ENCODE results near the gene BMP5.

The BMP5 gene

DNA sequence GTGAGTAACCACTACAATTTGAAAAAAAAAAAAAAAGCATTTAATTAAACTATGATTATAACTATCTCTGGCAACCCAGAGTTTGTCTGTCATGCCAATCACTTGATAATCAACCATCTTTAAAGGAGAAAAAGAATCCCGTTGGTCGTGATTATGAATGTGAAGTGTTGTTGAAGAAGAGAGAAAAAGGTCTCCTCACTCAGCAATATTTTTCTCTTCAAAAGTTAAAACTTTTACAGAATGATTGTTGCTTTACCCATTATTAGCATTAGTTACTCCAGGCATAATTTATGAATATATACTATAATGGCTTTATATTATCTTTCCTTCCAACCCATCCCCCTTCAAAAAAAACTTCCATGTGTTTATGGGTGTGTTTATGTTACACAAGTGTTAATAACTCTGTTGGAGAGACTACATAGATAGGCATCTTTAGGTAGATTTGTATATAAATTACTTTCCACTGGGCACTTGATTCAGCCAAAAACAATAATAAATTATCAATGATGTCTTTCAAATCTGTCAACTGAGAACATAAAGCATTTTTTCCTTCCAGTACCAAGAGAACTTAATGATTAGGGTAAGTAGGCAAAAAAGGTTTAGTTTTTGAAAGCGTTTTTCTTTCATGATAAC lies 5.1 kb downstream of the BMP5 start:
- no peak for DNase-seq

DNA sequence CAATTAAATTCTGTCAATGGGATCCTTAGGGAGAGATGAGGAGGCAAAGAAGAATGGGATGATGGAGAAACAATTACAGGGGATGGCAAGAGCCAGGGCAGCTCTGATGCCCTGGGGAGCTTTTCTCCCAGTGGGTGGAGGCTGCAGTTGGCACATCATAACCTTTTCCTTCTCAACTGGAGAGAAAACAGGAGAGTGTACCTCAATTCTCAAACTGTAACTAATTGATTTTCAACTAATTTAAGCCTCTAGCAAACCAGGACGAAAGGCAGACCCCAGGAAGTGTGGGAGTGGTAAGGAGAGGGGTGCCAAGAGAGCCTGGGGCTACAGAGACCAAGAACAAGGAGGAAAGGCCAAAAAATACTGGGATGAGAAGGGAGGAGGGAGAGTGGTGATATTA lies 5.7 kb downstream of the BMP5 start:
- no peak for DNase-seq

DNA sequence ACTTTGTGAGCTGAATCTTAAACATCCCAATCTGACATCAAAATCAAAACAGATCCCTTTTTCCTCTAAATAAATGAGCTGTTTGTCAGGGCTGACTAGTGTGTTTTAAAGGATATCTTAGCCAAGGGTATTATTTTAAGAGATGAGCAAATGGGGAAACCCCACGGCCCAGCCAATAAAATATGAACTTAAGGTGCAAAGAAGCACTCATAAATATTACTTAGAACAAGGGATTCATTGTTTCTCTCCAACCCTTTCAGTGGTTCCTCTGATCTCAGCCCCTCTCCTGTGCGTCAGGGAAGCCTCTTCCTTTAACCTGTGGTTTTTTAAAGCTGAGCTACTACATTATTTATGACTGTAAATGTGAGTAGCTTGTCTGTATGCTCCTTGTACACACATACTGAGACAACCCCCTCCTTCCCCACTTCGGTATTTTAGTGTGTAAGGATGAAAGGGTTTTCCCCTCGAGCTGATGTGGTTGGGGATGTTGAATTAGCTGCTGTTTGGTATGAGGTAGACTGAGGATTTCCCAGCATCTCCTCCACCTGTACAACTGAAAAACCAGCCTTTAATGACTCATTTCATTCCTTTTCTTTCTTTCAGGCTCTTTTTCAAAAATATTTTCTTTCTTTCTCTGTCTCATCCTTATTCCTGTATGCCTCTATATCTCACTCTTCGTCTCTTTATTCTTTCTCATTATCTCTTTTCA lies 6.5 kb downstream of the BMP5 start:
- no peak for DNase-seq

DNA sequence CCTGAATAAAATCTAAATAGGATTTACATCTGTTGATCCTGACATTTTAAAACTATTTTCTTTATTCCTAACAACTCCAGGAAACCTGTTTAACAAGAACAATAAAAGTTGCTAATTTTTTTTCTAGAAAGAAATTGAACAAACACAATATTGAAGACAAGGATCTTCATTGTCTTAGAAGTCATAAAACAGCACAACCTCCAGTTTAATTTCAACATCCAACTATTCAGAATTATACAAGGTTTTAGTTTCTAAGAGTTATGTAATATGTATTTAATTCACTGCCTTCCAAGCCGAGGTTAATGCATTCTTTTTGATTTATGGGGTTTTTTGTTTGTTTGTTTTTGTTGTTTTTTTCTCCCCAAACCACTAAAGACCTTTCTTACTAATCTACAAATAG lies 7.2 kb downstream of the BMP5 start:
- no peak for DNase-seq

DNA sequence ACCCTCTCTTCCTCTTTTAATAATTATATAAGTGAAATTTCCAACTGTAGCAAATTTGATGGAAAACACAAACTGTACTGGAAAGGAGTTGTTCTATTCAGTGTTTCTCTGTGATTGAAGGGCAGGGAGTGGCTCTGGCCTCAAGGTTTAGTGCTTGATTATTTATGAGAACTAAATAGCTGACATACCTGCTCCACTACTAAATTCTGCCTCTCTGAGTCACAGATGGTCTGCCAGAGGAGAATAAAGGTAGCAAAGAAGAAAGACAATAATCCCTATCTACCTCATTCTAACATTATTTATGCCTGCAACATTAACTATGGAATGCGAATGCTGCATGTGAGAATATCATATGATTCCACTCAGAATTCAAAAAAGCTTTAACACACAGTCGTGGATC lies 9.3 kb downstream of the BMP5 start:
- no peak for DNase-seq

DNA sequence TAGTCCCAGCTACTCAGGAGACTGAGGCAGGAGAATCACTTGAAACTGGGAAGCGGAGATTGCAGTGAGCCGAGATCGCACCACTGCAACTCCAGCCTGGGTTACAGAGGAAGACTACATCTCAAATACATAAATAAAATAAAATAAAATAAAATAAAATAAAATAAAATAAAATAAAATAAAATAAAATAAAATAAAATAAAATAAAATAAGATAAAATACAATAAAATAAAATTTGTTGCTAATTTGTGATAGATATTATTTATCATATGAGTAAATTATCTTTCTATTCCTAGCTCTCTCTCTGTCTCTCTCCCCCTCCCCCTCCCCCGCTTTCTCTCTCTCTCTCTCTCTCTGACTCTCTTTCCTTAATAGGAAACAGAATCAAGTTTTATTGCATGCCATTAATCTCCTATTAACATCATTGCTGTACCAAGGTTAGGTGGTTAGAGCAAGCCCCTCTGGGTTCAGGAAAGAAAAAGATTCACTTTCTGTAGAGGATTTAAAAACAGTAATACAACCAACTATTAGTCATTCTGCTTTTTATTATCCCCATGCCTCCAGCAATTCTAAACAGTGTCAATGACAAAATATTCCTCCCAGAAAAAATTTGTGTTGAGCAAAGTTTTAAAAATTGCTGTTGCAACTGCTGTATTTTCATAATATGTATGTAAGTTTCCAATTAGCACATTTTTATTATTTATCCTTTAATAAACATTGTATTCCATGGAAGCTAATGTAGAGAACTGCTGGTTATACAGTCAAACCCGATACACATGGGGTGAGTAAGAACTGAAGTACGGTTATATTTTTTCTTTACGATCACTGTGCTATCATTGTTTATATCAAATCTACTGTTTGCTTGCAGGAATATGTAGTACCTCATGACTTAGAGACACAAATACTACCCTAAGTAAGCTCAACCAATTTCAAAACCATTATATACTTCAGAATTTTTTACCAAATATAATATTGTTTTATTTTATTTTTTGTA lies 22.1 kb downstream of the BMP5 start:
- DNase-seq: no peak

DNA sequence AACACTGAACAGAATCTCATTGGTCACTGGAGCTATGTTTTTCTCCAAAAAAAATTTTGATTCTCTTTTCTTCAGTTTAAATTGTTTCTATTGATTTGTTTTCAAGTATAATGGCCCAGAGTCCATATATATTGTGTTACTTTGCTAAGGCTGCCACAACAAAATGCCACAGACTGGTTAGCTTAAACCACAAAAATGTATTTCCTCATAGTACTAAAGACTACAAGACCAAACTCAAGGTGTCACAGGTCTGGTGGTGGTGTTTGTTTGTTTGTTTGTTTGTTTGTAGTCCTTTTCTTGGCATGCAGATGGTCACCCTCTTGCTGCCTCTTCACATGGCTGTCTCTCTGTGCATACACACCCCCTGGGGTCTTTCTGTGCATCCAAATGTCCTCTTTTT lies 34.0 kb downstream of the BMP5 start:
- no peak for DNase-seq

DNA sequence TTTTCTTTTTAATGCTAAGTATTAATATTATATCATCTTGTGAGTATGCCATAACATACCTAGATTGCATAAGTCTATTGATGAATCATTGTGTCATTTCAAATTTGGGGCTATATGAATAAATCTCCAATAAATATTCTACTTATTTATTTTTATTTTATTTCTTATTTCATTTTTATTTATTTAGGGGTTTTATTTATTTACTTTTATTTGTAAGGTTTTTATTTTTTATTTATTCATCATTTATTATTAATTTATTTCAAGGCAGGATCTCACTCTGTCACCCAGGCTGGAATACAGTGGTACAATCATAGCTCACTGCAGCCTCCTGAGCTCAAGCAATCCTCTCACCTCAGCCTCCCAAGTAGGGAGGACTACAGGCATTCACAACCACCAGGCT lies 36.3 kb downstream of the BMP5 start:
- no peak for DNase-seq

DNA sequence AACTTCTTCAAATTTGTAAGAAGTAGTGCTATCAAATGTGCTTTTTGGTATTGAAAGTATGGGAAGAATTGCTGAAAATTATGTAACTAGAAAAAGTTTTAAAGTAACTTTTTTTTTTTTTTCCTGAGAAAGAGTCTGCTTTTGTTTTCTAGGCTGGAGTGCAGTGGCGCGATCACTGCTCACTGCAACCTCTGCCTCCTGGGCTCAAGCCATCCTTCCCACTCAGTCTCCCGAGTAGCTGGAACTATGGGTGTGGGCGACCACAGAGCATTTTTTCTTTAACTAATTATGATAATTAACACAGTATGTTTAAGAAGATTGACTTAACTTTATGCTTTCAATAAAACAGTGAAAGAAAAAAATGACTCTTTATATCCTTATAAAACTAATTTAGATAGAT lies 38.4 kb downstream of the BMP5 start:
- DNase-seq: no peak

DNA sequence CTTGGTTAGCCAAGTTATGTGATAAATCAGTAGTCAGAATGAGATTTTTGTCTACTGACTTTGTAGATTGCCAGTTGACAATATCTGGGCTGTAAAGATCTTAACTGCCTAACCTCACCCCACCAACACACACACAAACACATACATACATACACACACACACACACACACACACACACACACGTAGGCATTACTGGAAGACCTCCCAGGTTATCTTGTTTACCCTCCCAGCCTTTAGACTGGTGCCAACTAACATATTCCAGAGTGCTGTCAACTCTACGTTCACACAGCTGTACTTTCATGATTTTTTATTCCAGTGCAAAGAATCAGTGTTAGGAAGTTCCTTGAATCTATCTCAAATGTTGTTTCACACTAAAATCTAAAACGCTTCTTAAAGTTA lies 38.9 kb downstream of the BMP5 start:
- DNase-seq: no peak

DNA sequence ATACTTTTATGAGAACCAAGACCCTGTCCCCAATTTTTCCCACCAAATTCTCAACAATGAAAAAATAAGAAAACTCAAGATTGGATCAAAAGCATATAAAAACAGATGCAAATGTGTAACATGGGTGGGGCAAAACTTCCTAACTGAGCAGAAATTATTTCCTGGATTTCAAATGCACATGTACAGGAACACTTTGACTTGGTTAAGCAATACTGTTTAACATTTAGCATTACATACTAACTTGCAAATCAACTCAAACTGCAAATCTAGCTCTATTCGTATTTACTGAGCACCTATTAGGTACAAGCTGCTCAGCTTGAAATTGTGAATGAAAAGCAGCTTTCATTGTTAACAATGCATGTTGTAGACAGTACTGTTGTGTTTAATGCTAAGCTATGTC lies 40.2 kb downstream of the BMP5 start:
- no peak for DNase-seq

DNA sequence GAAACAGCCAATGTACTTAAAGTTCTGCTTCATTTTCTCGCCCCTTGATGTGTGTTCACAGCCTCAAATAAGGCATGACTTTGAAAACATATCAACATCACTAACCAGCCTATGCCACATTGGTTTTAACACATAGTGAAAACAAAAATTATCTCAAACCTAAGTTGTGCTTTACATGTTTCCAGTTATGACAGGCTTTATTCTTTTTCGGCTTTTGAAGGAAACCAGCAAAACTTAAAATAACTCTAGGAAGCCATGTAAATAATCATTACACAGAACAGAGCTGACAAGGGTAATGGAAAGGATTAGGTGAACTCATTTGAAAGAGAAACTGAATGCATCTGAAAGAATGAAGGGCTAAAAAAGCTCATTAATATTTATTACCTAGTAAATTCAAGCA lies 42.1 kb downstream of the BMP5 start:
- DNase-seq: no peak

DNA sequence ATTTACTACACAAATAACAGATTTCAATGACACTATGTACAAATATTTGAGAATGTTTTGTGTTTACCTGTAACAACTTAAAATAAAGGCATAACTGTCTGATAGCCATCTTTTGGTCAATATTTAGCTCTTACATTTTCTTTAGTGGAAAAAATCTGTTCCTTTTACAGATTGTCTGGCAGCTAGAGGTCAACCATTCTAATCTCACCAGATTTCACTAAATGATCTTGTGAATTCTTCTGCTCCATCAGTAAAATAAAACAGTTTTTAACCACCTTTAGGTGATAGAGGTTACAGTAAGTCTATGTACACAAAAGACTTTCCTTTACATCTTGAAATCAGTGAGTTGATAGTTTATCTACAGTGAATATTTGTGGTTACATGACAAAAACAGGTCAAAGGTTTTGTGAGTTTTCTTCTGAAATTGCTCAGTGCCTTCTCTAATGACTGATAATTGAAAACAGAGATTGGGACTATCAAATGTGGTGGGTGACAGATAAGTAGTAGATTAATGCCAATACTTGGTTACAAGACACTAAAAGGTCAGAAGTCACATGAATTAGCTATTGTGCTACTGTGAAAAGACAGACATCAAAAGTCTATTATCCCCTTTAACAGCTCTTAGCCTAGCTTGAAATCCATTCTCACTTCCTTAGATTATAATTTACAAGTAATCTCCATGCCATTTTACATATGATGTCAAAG lies 47.4 kb downstream of the BMP5 start:
- no peak for DNase-seq

DNA sequence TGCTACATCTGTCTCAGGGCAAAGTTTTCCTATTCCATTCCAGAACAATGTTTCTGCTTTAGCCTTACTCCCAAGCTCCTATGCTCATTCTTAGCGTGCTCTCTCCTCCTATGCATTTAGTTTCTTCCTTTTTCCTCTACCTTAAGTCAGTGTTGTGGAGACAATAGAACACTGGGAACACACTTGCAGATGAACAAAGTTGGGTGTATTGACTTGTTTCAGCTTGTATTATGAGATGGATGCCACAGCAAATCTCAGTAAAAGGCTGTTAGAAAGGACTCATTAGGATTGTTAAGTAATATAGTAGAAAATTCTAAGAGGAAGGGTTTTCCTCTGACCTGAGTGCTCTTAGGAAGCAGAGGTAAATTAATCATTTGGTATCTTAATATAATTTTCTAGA lies 48.4 kb downstream of the BMP5 start:
- DNase-seq: no peak

DNA sequence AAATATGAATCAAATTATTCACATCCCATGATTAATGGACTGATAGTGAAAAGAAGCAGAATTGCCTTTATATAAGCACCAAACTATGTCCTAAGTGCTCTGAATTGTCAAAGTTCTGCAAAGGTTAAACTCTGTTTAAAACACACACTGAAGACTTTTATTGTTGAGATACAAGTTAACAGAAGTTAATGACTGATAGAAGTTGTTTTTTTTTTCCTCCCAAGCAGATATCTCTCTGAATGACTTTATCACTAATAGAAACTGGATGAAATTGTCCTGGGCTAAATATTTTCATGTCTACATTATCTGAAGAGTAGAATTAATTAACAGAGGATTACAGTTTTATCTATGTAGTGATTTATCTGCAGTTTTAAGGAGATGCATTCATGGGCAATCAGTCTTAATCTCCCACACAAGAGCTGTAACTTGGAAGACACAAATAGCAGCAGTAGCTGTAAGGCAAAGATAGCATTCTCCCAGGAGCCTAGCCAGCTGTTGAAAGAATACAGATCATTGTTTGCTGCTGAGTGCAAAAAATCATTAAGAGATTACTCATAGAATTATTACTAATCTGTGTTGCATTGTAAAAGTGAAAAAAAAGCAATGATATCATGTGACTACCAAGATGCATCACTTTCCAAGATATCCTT lies 49.9 kb downstream of the BMP5 start:
- DNase-seq: no peak

DNA sequence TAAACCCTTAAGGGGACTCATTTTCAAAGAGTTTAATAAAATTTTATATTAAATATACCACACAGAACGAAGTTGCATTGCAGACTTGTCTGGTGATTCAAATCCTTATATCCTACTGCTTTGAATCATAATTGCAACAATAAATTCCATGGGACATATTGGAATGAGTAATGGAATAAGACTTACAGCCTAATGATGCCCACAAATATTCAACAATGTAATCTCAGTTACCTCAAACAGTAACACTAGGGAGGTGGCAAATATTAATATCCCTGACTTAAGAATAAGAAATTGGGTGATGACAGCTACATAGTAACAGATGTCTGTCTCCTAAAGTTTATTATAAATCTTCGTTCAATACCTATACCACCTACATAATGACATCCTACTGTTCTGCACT lies 52.6 kb downstream of the BMP5 start:
- DNase-seq: no peak

DNA sequence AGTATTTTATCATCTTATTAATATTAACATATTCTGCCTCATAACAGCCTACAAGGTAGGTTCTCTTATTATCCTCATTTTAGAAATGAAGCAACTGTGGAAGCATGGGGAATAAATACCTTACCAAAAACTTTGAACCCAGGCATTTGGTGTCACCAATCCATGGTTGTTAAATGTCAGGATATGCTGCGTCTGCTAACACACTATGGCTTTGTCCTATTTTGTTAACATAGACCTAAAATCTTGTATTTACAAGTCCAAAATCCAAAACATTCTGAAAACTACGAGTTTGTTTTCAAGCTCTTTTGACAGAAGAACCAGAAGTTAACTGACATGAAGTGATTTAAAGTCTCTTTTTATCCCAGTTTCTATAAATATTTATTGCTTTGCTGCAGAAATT lies 53.4 kb downstream of the BMP5 start:
- no peak for DNase-seq

DNA sequence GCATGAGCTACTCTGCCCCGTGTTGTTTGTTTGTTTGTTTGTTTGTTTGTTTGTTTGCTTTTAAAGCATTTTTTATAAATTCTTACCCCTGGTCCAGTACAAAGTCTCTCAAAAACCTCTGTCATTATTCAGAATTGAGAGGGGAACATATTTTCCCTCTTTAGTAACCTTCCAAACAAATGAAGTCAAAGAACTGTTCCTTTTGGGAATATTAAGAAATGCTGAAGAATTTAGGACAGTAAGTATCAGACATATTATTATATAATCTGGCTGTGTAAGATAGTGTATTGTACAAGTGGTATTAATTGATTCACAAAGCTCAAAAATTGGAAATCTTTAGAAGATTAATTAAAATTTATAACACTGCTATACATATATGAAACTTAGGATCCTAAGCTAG lies 54.7 kb downstream of the BMP5 start:
- no peak for DNase-seq

DNA sequence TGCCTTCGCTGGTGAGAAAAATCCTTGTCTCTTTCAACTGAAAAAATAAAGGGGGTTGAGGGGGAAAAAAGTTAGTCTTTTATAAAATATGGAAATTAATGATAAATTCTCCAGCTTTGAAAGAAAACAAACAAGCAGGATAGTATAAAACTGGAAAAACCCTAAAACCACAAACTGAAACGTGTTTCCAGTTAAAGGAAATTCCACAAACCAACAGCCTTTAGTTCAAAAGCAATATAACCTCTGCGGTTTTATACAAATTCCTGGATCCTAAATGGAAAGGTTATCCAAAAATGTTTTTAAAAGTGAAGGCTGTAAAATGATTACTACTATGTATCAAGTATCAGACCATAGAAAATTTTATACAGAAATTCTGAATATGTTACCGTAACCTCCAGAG lies 55.6 kb downstream of the BMP5 start:
- DNase-seq: no peak

DNA sequence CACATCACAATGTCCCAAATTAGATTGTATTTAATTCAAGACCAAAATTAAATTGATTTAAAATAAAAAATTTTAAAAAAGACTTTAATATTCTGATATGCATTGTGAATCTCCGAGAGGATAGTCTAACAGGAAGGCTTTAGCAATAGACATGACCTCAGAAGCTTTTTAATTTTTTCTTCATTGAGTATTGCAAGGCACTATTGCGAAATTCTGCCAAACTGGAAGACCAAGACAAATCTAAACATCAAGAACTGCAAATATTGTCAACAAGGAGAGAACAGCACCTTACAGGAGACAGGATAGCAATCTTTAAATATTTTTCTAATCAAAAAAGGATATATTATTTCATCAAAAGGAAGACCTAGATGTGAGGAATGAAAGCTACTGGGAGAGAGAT lies 56.9 kb downstream of the BMP5 start:
- DNase-seq: no peak

DNA sequence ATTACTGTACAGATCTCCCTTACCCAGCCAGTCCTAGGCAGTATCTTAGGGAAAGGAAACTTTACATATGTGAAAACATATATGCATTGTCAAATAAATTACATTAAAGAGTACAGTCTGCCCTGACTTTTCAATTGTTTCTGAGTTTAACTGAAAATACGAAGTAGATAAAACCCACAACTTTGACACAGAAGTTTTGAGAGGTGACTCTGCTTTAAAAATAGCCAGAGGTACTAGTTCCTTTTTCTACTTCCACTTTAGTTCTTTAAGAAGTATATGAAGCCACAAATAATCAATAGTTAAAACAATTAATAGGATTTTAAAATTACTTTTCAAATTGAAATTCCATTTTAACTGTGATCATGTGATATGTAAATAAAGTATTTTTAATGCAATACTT lies 62.9 kb downstream of the BMP5 start:
- DNase-seq: no peak

DNA sequence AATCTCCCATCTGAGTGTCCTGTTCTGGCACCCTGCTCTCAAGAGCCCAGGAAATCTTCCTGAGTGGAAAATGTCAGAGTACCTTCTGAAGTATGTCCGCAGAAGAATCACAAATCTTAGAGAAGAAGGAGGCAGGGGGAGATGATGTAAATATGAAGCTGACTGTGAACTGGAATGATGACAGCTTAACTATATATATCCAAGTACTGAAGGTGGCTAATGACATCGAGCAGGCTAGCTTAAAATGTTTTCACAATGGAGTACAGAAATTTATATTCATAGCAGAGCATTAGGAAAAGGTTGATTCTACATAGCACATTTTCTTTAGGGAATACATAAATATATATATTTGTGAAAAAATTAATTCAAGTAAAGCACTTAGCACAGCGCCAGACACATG lies 64.3 kb downstream of the BMP5 start:
- DNase-seq: no peak

DNA sequence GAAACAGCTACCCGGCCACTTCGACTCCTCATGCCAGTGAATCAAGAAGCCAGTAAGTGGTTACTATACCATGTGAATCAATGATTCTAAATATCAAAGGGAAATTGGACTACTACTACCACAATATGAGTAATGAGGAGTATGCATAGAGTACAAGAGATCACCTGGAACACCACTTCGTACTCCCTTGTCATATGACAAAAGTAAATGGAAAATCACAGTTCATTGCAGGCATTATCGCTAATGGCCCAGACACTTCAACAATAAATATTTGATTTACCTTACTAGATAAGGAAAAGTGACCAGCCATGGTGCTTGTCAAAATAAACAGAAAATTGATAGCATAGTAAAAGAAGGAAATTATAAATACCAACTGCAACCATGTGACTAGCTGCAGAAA lies 73.1 kb downstream of the BMP5 start:
- no peak for DNase-seq
